HUES6 (cell line): ENCODE measurements around the gene EPB41.
A peak's percentile ranks its signal among the peaks of the same experiment; 100 is the strongest.

Source experiments
- H3K27ac ChIP-seq: 2 replicates; pipeline ENCODE4 v1.7.0; 2013; ENCODE audit warnings: low read depth, mild to moderate bottlenecking, low read length, inconsistent platforms
- H3K27me3 ChIP-seq: 2 replicates; pipeline ENCODE4 v1.6.1; 2013; ENCODE audit warnings: low read length; ENCODE audit not compliant: control insufficient read depth, insufficient read depth
- H3K36me3 ChIP-seq: 2 replicates; pipeline ENCODE4 v1.6.1; 2013; ENCODE audit warnings: low read length; ENCODE audit not compliant: control insufficient read depth, insufficient read depth
- H3K4me1 ChIP-seq: 2 replicates; pipeline ENCODE4 v1.6.1; 2013; ENCODE audit warnings: low read length; ENCODE audit not compliant: control insufficient read depth, insufficient read depth
- H3K4me3 ChIP-seq: 2 replicates; pipeline ENCODE4 v1.5.1; 2013; ENCODE audit warnings: low read depth, low read length
- H3K9ac ChIP-seq: one replicate; pipeline ENCODE4 v1.6.1; 2013; ENCODE audit warnings: mild to moderate bottlenecking, low read length
- H3K9me3 ChIP-seq: 2 replicates; pipeline ENCODE4 v1.6.1; 2013; ENCODE audit warnings: low read depth, low read length; ENCODE audit not compliant: control insufficient read depth, insufficient read depth

Gene EPB41

GRCh38 chr1:28909198-28909597, 5.2 kb upstream of the EPB41 start:
- Histone ChIP-seq H3K9ac (no peak overlapping the region), H3K36me3 (no peaks in the 10 kb centered on the region), H3K9me3 (no peaks in the 10 kb centered on the region), H3K27me3 (no peaks in the 10 kb centered on the region), H3K4me1 (peaks cover 9% of the 10 kb centered on the region; the same call in 1 of the 2 replicates), H3K4me3 (no peak overlapping the region), H3K27ac (no peak overlapping the region)

GRCh38 chr1:28910379-28911115, 3.8 kb upstream of the EPB41 start:
- Histone ChIP-seq H3K4me3 (no peak overlapping the region), H3K27me3 (no peaks in the 10 kb centered on the region), H3K36me3 (no peaks in the 10 kb centered on the region), H3K4me1 (peaks cover 12% of the 10 kb centered on the region; the same call in 1 of the 2 replicates), H3K27ac (no peak overlapping the region), H3K9me3 (no peaks in the 10 kb centered on the region), H3K9ac (no peak overlapping the region)

GRCh38 chr1:28913786-28914227, 562 bp upstream of the EPB41 start:
- no peak overlapping the region for H3K27ac ChIP-seq

GRCh38 chr1:28915031-28915895, 894 bp downstream of the EPB41 start:
- no peaks in the 10 kb centered on the region for H3K27me3 ChIP-seq
- H3K9ac ChIP-seq, result peak overlapping the region; percentile 74
- no peaks in the 10 kb centered on the region for H3K9me3 ChIP-seq
- no peaks in the 10 kb centered on the region for H3K36me3 ChIP-seq
- peak overlapping the region; percentile 25; the same call in 1 of the 2 replicates for H3K27ac ChIP-seq
- H3K4me3 ChIP-seq, result peak overlapping the region; percentile 76
- H3K4me1 ChIP-seq, result peaks cover 19% of the 10 kb centered on the region; the same call in 1 of the 2 replicates

More at GRCh38 chr1:28913786-28914227, 562 bp upstream of the EPB41 start:
- Histone ChIP-seq H3K27me3 (no peaks in the 10 kb centered on the region), H3K9ac (peak overlapping the region; percentile 77), H3K4me1 (peaks cover 16% of the 10 kb centered on the region; the same call in 1 of the 2 replicates), H3K36me3 (no peaks in the 10 kb centered on the region), H3K9me3 (no peaks in the 10 kb centered on the region), H3K4me3 (peak overlapping the region; percentile 63)

GRCh38 chr1:28917757-28918118, 3.4 kb downstream of the EPB41 start:
- Histone ChIP-seq H3K27ac (no peak overlapping the region), H3K9me3 (no peaks in the 10 kb centered on the region), H3K4me3 (no peak overlapping the region), H3K4me1 (peaks cover 16% of the 10 kb centered on the region; the same call in 1 of the 2 replicates), H3K9ac (no peak overlapping the region), H3K27me3 (no peaks in the 10 kb centered on the region), H3K36me3 (no peaks in the 10 kb centered on the region)

- Histone ChIP-seq H3K27ac (no peak overlapping the region), H3K9ac (no peak overlapping the region), H3K9me3 (no peaks in the 10 kb centered on the region), H3K36me3 (no peaks in the 10 kb centered on the region), H3K4me1 (0 out of 2 replicates have a peak, but pooled peaks cover 3% of the 10 kb centered on the region), H3K4me3 (no peak overlapping the region), H3K27me3 (no peaks in the 10 kb centered on the region)
Observed at GRCh38 chr1:28921286-28921869, 7.0 kb downstream of the EPB41 start.

- Histone ChIP-seq H3K36me3 (no peaks in the 10 kb centered on the region), H3K4me3 (no peak overlapping the region), H3K27me3 (no peaks in the 10 kb centered on the region), H3K27ac (no peak overlapping the region), H3K9me3 (no peaks in the 10 kb centered on the region), H3K4me1 (peaks cover 18% of the 10 kb centered on the region), H3K9ac (no peak overlapping the region)
Observed at GRCh38 chr1:28925350-28925891, 11.1 kb downstream of the EPB41 start.

GRCh38 chr1:28926629-28927265, 12.4 kb downstream of the EPB41 start:
- Histone ChIP-seq H3K9ac (no peak overlapping the region), H3K4me3 (no peak overlapping the region), H3K27ac (peak overlapping the region; percentile 35; the same call in 1 of the 2 replicates)

GRCh38 chr1:28927266-28927647, 12.9 kb downstream of the EPB41 start:
- Histone ChIP-seq H3K4me3 (no peak overlapping the region), H3K27ac (peak overlapping the region; percentile 35; the same call in 1 of the 2 replicates), H3K27me3 (no peaks in the 10 kb centered on the region), H3K4me1 (peaks cover 18% of the 10 kb centered on the region), H3K36me3 (no peaks in the 10 kb centered on the region), H3K9ac (no peak overlapping the region), H3K9me3 (no peaks in the 10 kb centered on the region)

More at GRCh38 chr1:28926629-28927265, 12.4 kb downstream of the EPB41 start:
- Histone ChIP-seq H3K36me3 (no peaks in the 10 kb centered on the region), H3K4me1 (peaks cover 18% of the 10 kb centered on the region), H3K27me3 (no peaks in the 10 kb centered on the region), H3K9me3 (no peaks in the 10 kb centered on the region)

GRCh38 chr1:28927648-28928313, 13.4 kb downstream of the EPB41 start:
- Histone ChIP-seq H3K4me3 (no peak overlapping the region), H3K4me1 (peaks cover 18% of the 10 kb centered on the region), H3K36me3 (no peaks in the 10 kb centered on the region), H3K27me3 (no peaks in the 10 kb centered on the region), H3K27ac (0 out of 2 replicates have a peak overlapping the region, but pooled peaks have one; percentile 26), H3K9me3 (no peaks in the 10 kb centered on the region), H3K9ac (no peak overlapping the region)
